GM19099 (cell line): ENCODE measurements around the gene HAAO.

Source experiments
- POLR2A ChIP-seq: IDR thresholded peaks from 3 replicates; pipeline ENCODE4 v1.6.1; 2011; ENCODE audit warnings: low read depth; ENCODE audit not compliant: insufficient read length; ENCODE audit errors: extremely low read depth

HAAO gene

GRCh38 chr2:42724886-42725285 lies 67.5 kb downstream of the HAAO start:
- no peak for TF ChIP-seq POLR2A

GRCh38 chr2:42723465-42723864 lies 68.9 kb downstream of the HAAO start:
- TF ChIP-seq POLR2A: no peak

- no peak for TF ChIP-seq POLR2A
Measured at GRCh38 chr2:42722320-42723190, 69.8 kb downstream of the HAAO start.

- no peak for TF ChIP-seq POLR2A
Measured at GRCh38 chr2:42721898-42722297, 70.5 kb downstream of the HAAO start.
